Measurements from ENCODE around the gene LIPE.
"Not testable (repeated sequence)": the region's sequence is repeated elsewhere in the genome, so short reads cannot be mapped to it uniquely, and the experiment has no call there.

LIPE gene, protein sequence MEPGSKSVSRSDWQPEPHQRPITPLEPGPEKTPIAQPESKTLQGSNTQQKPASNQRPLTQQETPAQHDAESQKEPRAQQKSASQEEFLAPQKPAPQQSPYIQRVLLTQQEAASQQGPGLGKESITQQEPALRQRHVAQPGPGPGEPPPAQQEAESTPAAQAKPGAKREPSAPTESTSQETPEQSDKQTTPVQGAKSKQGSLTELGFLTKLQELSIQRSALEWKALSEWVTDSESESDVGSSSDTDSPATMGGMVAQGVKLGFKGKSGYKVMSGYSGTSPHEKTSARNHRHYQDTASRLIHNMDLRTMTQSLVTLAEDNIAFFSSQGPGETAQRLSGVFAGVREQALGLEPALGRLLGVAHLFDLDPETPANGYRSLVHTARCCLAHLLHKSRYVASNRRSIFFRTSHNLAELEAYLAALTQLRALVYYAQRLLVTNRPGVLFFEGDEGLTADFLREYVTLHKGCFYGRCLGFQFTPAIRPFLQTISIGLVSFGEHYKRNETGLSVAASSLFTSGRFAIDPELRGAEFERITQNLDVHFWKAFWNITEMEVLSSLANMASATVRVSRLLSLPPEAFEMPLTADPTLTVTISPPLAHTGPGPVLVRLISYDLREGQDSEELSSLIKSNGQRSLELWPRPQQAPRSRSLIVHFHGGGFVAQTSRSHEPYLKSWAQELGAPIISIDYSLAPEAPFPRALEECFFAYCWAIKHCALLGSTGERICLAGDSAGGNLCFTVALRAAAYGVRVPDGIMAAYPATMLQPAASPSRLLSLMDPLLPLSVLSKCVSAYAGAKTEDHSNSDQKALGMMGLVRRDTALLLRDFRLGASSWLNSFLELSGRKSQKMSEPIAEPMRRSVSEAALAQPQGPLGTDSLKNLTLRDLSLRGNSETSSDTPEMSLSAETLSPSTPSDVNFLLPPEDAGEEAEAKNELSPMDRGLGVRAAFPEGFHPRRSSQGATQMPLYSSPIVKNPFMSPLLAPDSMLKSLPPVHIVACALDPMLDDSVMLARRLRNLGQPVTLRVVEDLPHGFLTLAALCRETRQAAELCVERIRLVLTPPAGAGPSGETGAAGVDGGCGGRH

GRCh38 chr19:42427313-42427712 lies at the start of gene LIPE:
LIPE (minus strand) TSS chr19:42427388; CDS start chr19:42427149, 239 bp downstream.
- no peak for DNase-seq

DNA sequence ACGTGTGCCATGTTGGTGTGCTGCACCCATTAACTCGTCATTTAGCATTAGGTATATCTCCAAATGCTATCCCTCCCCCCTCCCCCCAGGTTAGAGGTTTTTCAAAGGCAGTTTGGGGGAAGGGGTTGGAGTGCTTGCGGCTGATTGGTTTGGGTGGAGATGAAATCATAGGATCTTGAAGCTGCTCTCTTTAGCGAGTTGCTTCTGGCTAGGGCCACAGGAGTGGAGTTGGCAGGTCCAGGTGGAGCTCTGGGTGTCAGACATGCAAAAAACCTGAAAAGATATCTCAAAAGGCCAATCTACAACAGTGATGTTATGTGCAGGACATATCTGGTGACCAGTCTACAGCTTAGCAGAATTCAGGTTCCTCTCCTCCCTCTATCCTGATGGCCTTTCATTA lies 48.2 kb upstream of the LIPE start:
- DNase-seq, result no peak

DNA sequence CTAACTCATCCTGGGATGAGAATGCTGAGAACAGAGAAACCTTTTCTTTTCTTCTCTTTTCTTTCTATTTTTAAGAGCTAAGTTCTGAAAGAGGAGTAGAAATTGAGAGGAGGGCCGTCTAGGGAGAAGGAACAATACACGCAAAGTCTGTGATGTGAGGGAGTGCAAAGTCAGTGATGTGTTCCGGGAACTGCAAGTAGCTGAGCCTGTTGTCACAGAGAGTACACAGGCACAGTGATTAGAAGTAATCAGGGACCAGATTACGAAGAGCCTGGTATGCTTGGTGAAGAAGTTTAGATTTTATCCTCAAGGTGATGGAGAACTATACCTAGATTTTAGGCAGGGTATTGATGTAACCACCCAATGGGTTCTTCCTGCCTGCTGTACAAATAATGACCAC lies 47.6 kb upstream of the LIPE start:
- no peak for DNase-seq

- DNase-seq, result no peak
These were observed 46.5 kb upstream of the LIPE start for GRCh38 chr19:42473686-42474085.

- DNase-seq, result no peak
These were observed 45.4 kb upstream of the LIPE start for GRCh38 chr19:42472402-42473147.

- no peak for DNase-seq
These were observed 44.5 kb upstream of the LIPE start for GRCh38 chr19:42471554-42472249.

DNA sequence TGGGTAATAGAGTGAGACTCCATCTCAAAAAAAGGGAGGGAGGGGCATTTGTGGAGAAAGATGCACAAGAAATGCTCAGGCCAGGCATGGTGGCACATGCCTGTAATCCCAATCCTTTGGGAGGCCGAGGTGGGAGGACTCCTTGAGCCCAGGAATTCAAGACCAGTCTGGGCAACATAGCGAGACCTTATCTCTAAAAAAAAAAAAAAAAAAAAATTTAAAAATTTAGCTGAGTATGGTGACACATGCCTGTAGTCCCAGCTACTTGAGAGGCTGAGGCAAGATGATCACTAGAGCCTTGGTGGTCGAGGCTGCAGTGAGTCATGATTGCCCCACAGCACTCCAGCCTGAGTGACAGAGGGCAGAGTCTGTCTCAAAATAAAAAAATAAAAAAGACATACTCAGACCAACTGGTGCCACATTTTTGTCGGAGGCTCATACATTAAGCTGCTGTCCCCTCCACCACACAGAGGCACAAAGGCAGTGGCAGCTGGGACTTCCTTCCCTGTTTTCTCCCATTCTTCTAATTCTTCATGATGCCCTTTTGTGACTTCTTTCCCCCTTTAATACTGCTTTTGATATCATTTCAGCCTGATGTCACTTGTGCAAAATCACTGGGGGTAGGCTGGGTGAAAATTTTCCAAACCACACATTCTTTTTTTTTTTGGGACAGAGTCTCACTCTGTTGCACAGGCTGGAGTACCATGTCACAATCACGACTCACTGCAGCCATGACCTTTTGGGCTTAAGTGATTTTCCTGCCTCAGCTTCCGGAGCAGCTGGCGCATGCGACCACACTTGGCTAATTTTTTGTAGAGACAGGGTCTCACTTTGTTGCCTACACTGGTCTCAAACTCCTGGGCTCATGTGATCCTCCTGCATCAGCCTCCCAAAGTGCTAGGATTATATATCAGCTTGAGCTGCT lies 42.4 kb upstream of the LIPE start:
- no peak for DNase-seq

- DNase-seq, result no peak
These were observed 41.1 kb upstream of the LIPE start for GRCh38 chr19:42468273-42468796.

DNA sequence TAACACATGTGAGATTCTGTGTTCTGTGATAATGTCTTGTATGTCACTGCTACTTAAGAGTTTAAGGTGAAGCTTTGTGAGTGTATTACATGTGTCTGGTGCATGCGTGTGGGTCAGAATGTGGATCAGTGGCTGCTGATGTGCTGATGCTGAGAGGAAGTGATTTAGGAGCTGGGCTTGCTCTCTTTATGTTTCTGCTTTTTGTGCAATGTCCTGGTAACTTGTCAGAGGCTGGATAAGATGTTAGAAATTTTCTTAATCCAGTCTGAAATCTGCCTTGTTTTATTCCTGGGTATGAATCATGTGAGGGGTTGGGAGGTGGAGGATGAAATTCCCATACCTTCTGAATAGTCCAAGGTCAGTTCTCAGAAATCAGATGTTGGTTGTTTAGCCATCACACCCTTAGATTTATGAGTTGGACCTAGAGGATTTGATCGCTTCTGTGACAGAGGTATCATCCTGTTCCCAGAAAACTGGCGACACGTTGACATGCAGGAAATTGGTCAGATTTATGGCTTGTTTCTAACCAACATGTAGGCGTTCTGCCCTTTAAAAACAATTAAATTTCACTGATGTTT lies 40.1 kb upstream of the LIPE start:
- no peak for DNase-seq

- DNase-seq, result no peak
These were observed 39.5 kb upstream of the LIPE start for GRCh38 chr19:42466521-42467182.

GRCh38 chr19:42465827-42466280 lies 38.7 kb upstream of the LIPE start:
- no peak for DNase-seq

DNA sequence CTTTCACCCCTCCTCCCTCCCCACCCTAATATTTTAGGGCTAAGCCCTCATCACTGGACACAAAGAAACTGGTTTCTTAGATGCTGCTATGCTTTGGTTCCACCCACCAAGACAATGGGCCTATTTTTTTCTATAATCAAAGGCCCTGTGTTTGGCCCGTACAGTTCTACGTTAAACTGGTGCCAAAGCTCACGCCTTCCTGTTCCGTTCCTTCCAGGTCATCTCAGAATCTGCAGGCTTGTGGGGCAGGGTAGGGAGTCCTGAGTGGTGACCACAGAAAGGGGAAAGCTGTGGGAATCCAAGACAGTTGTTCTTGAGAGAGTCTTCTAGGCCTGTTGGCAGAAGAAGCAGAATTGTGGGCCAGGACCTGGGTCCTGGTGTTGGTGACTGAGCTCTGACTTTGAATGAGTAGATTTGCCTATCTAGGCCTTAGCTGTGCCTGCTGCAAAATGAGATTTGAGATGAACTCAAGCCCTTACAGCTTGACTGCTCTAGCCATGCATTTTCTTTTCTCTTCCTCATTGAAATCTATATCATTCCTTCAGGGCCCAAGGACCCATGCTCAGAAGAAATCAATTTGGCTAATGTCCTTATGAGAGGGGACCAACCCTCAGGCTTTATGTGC lies 34.6 kb upstream of the LIPE start:
- DNase-seq, result no peak

DNA sequence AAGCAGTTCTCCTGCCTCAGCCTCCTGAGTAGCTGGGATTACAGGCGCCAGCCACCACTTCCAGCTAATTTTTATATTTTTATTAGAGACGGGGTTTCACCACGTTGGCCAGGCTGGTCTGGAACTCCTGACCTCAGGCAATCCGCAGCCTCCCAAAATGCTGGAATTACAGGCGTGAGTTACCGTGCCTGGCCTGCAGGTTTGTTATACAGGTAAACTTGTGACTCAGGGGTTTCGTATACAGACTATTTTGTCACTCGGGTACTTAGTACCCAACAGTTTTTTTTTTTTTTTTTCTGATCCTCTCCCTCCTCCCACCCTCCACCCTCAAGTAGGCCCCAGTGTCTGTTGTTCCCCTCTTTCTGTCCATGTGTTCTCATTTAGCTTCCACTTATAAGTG lies 34.0 kb upstream of the LIPE start:
- DNase-seq, result not testable (repeated sequence)

- DNase-seq, result no peak
These were observed 32.7 kb upstream of the LIPE start for GRCh38 chr19:42459926-42460325.

- DNase-seq, result no peak
These were observed 28.5 kb upstream of the LIPE start for GRCh38 chr19:42455621-42456081.

DNA sequence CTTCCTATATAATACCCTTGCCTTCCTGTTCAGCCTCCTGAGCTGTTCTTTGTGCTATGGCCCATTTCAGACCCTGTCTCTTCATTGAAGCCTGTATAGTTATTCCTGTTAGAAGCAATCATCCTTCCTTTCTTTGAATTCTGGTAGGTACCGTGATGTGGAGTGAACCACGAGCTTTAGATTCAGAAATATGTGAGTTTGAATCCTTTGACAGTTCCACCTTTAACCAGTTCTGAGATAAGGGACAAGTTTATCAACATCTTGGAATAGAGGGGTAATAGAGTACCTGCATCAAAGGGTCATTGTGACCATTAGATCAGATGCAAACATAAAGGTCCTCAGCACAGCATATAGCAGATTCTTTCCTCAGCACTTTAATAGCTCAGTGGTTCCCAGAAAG lies 27.9 kb upstream of the LIPE start:
- DNase-seq, result no peak

GRCh38 chr19:42452590-42452989 lies 25.4 kb upstream of the LIPE start:
- DNase-seq, result no peak

DNA sequence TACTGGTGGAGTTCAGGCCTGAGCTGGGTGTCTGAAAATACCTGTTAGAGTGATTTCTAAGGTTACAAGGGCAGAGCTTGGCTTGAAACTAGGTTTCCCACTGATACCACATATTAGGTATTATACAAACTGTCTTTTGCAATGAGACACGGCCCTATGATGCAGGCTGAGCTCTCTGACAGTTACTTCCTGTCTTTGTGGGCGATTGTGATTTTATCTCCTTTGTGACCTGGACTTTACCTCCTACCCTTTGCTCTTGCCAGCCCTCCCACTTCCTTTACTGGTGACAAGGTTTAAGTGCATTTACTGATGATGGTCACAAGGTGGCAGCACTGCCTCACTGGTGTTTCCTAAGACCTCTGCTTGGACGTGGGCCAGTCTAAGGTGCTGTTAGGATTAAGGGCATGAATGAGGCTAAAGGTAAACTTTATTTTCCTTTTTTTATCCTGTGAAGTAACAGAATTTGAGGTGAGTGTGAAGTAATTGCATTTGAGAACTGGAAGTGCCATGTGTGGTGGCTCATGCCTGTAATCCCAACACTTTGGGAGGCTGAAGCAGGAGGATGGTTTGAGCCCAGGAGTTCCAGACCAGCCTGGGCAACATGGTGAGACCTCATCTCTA lies 23.2 kb upstream of the LIPE start:
- DNase-seq, result peak; percentile 56

DNA sequence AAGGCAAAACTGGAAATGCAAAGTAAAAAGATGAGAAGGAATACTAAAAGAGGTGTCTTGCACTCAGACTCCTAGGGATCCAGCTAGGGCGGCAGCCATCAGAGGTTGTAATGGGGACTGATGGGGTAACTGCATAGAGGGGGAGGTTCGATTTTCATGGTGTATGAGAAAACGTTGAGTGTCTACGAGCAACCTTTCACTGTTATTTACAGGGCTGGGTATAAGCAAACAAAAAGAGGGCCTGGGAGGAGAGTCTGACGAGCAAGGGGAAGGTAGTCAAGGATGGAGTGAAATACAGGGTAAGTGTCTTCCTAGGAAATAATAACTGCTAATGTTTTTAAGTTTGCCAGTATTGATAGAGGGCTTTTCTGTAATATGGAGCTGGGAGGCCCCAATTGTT lies 21.1 kb upstream of the LIPE start:
- DNase-seq, result not testable (repeated sequence)
